ENCODE measurements around the gene CFAP410. TPM values are rescaled to one million over a fixed set of nuclear protein-coding genes. Genes with fewer than 3 reads are reported as not detected.

CFAP410 gene
- total RNA-seq, 2 donors from 2014 or later, result 48.8 to 51.3 TPM

GRCh38 chr21:44282370-44282769 is 56.8 kb downstream of the CFAP410 start:
- DNase-seq (ENCODE audit: low spot score) (no peak), ATAC-seq (ENCODE audit: insufficient number of reproducible peaks, low FRiP score, low read depth) (no peak)
- no peaks in the 10 kb centered on the region for H3K27me3 ChIP-seq (replicated peaks; ENCODE audit: insufficient read depth)
- no peak overlapping the region for H3K27ac ChIP-seq
- no peaks in the 10 kb centered on the region for H3K9me3 ChIP-seq
- no peaks in the 10 kb centered on the region for H3K4me1 ChIP-seq (ENCODE audit: control insufficient read depth in 1 of 2, low read depth in 2 of 2)
- no peak overlapping the region for H3K4me3 ChIP-seq
- no peaks in the 10 kb centered on the region for H3K36me3 ChIP-seq
- TF ChIP-seq CTCF (IDR thresholded peaks at IDR 0.05), result no peak

GRCh38 chr21:44281801-44282200 is 57.4 kb downstream of the CFAP410 start:
- Histone ChIP-seq H3K36me3 (no peaks in the 10 kb centered on the region), H3K27ac (no peak overlapping the region), H3K4me3 (no peak overlapping the region), H3K27me3 (replicated peaks; ENCODE audit: insufficient read depth) (no peaks in the 10 kb centered on the region), H3K9me3 (no peaks in the 10 kb centered on the region), H3K4me1 (ENCODE audit: control insufficient read depth in 1 of 2, low read depth in 2 of 2) (no peaks in the 10 kb centered on the region)
- TF ChIP-seq CTCF (IDR thresholded peaks at IDR 0.05), result no peak
- no peak for ATAC-seq (ENCODE audit: insufficient number of reproducible peaks, low FRiP score, low read depth)
- DNase-seq (ENCODE audit: low spot score), result no peak

GRCh38 chr21:44279354-44280260 is 59.6 kb downstream of the CFAP410 start:
- Histone ChIP-seq H3K4me3 (no peak overlapping the region), H3K9me3 (no peaks in the 10 kb centered on the region), H3K4me1 (ENCODE audit: control insufficient read depth in 1 of 2, low read depth in 2 of 2) (no peaks in the 10 kb centered on the region), H3K27ac (no peak overlapping the region), H3K27me3 (replicated peaks; ENCODE audit: insufficient read depth) (no peaks in the 10 kb centered on the region), H3K36me3 (no peaks in the 10 kb centered on the region)
- no peak for TF ChIP-seq CTCF (IDR thresholded peaks at IDR 0.05)
- no peak for DNase-seq (ENCODE audit: low spot score)
- ATAC-seq (ENCODE audit: insufficient number of reproducible peaks, low FRiP score, low read depth), result no peak

Other genes starting within 250 kb of the CFAP410 start
- 10 to 100 TPM; 10.9 to 13.0 TPM for gene PWP2, start 232.0 kb downstream of the CFAP410 start, total RNA-seq
- 10 to 100 TPM in 1 of 2 donors, 1 to 10 TPM in 1; 8.6 to 23.4 TPM for gene GATD3, start 205.7 kb downstream of the CFAP410 start, total RNA-seq
- gene ICOSLG, start 98.4 kb downstream of the CFAP410 start, total RNA-seq, result 1 to 10 TPM; 2.3 to 4.1 TPM
- not detected for gene DNMT3L, start 77.5 kb downstream of the CFAP410 start, total RNA-seq
- not detected for gene AIRE, start 53.5 kb downstream of the CFAP410 start, total RNA-seq
- 100 to 1,000 TPM in 1 of 2 donors, 10 to 100 TPM in 1; 91.0 to 119 TPM for gene PFKL, start 39.3 kb downstream of the CFAP410 start, total RNA-seq
- 10 to 100 TPM; 10.4 to 12.9 TPM for gene TRPM2, start 14.2 kb upstream of the CFAP410 start, total RNA-seq
- gene LRRC3, start 116.1 kb upstream of the CFAP410 start, total RNA-seq, result 1 to 10 TPM; 6.5 to 8.3 TPM
- not detected for gene KRTAP10-1, start 200.8 kb upstream of the CFAP410 start, total RNA-seq
- not detected for gene KRTAP10-2, start 212.1 kb upstream of the CFAP410 start, total RNA-seq
- gene KRTAP10-3, start 219.4 kb upstream of the CFAP410 start, total RNA-seq, result not detected
- gene KRTAP10-4, start 234.3 kb upstream of the CFAP410 start, total RNA-seq, result not detected
- gene KRTAP10-5, start 241.2 kb upstream of the CFAP410 start, total RNA-seq, result not detected